ENCODE measurements around the gene SLC30A2. TPM values are rescaled to one million over a fixed set of nuclear protein-coding genes. Genes with fewer than 3 reads are reported as not detected.

The SLC30A2 gene
- total and polyA plus RNA-seq, 4 donors: under 0.01 to 0.12 (median 0.05) TPM; not detected in 1

DNA sequence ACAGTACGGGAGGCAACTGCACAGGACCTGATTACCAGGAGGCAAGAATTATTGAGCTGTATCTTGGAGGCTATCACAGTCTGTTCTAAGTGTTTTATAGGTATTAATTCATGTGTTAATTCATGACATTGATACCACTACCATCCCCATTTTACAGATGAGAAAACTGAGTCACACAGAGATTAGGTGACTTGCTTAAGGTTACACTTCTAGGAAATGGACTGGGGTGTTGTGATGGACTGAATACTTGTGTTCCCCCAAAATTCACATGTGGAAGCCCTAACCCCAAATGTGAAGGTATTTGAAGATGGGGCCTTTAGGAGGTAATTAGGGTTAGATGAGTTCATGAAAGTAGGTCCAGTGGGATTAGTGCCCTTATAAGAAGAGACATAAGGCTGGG is 31.6 kb upstream of the SLC30A2 start:
- H3K4me1 ChIP-seq (ENCODE audit: control insufficient read depth in 4 of 4, insufficient read depth in 4 of 4, low read length in 3 of 4): peaks cover 3 to 29% (median 21%) of the 10 kb centered on the region in 4 donors
- no peak for DNase-seq (ENCODE audit: low spot score)
- H3K27me3 ChIP-seq (ENCODE audit: control insufficient read depth in 4 of 4, insufficient read depth in 4 of 4, low read length in 3 of 4): no peaks in the 10 kb centered on the region
- WGBS: 95% methylated on average over 1 of the region's 1 CpG
- no peak overlapping the region for H3K4me3 ChIP-seq (ENCODE audit: low read depth in 1 of 3, low read length in 3 of 3)
- H3K36me3 ChIP-seq (ENCODE audit: control insufficient read depth in 4 of 4, insufficient read depth in 3 of 4, low read depth in 1 of 4, low read length in 3 of 4): no peaks in the 10 kb centered on the region
- no peak overlapping the region for H3K9ac ChIP-seq (ENCODE audit: low read depth in 1 of 2, low read length in 2 of 2)
- H3K27ac ChIP-seq (ENCODE audit: low read depth in 1 of 2, low read length in 2 of 2): no peak overlapping the region
- H3K9me3 ChIP-seq (ENCODE audit: control insufficient read depth in 4 of 4, low read length in 3 of 4): no peaks in the 10 kb centered on the region
- TF ChIP-seq, protein P1, sequence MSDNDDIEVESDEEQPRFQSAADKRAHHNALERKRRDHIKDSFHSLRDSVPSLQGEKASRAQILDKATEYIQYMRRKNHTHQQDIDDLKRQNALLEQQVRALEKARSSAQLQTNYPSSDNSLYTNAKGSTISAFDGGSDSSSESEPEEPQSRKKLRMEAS (IDR thresholded peaks at IDR 0.05): no peak
- TF ChIP-seq HNF4G (IDR thresholded peaks at IDR 0.05) (no peak), JUND (IDR thresholded peaks at IDR 0.05) (no peak), FOXA1 (IDR thresholded peaks at IDR 0.05) (no peak), TAF1 (conservative IDR thresholded peaks at IDR 0.05) (no peak), RAD21 (IDR thresholded peaks at IDR 0.05) (no peak), HNF4A (conservative IDR thresholded peaks at IDR 0.05) (no peak), FOXA2 (IDR thresholded peaks at IDR 0.05) (no peak), GABPA (IDR thresholded peaks at IDR 0.05 in 1 of 2, conservative IDR thresholded peaks at IDR 0.05 in 1 of 2) (no peak), SP1 (IDR thresholded peaks at IDR 0.05) (no peak)
- TF ChIP-seq, protein P2, sequence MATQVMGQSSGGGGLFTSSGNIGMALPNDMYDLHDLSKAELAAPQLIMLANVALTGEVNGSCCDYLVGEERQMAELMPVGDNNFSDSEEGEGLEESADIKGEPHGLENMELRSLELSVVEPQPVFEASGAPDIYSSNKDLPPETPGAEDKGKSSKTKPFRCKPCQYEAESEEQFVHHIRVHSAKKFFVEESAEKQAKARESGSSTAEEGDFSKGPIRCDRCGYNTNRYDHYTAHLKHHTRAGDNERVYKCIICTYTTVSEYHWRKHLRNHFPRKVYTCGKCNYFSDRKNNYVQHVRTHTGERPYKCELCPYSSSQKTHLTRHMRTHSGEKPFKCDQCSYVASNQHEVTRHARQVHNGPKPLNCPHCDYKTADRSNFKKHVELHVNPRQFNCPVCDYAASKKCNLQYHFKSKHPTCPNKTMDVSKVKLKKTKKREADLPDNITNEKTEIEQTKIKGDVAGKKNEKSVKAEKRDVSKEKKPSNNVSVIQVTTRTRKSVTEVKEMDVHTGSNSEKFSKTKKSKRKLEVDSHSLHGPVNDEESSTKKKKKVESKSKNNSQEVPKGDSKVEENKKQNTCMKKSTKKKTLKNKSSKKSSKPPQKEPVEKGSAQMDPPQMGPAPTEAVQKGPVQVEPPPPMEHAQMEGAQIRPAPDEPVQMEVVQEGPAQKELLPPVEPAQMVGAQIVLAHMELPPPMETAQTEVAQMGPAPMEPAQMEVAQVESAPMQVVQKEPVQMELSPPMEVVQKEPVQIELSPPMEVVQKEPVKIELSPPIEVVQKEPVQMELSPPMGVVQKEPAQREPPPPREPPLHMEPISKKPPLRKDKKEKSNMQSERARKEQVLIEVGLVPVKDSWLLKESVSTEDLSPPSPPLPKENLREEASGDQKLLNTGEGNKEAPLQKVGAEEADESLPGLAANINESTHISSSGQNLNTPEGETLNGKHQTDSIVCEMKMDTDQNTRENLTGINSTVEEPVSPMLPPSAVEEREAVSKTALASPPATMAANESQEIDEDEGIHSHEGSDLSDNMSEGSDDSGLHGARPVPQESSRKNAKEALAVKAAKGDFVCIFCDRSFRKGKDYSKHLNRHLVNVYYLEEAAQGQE (IDR thresholded peaks at IDR 0.05): no peak
- TF ChIP-seq, protein P3, sequence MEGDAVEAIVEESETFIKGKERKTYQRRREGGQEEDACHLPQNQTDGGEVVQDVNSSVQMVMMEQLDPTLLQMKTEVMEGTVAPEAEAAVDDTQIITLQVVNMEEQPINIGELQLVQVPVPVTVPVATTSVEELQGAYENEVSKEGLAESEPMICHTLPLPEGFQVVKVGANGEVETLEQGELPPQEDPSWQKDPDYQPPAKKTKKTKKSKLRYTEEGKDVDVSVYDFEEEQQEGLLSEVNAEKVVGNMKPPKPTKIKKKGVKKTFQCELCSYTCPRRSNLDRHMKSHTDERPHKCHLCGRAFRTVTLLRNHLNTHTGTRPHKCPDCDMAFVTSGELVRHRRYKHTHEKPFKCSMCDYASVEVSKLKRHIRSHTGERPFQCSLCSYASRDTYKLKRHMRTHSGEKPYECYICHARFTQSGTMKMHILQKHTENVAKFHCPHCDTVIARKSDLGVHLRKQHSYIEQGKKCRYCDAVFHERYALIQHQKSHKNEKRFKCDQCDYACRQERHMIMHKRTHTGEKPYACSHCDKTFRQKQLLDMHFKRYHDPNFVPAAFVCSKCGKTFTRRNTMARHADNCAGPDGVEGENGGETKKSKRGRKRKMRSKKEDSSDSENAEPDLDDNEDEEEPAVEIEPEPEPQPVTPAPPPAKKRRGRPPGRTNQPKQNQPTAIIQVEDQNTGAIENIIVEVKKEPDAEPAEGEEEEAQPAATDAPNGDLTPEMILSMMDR (IDR thresholded peaks at IDR 0.05; ENCODE audit: low read depth, low read length, missing input control): no peak

DNA sequence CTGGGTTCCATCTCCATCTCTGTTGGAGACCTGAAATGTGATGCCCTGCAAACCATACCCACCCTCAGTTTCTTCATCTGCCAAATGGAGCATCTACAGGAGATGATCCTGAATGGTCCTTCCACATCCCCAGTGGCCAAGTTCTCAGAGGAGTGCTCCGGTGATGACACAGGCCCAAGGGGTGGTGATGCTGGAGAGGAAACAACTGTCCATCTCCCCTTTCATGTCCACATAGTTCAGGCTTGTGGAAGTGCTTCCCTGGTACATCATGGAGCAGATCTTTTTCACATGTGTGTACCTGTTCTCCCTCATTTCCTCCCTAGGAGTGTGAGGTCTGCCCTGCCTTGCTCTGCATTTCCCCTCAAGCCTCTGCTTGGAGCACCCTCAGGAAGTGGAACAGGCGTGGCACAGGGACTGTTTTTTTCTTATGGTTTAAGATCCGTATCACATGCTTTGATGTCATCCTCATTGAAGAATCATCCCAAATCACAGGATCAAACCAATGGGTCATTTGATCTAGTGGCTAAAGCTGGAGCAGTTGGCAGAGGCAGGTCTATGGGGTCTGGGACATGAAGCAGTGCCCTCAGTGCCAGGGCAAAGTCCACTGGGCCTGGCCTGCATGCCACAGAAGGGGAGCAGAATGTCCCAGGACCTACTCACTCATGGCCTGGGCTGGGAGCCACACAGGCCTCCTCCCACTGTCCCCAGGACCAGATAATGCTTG is 29.7 kb upstream of the SLC30A2 start:
- Histone ChIP-seq H3K4me1 (ENCODE audit: control insufficient read depth in 4 of 4, insufficient read depth in 4 of 4, low read length in 3 of 4) (peaks cover 5 to 35% (median 24%) of the 10 kb centered on the region in 4 donors), H3K4me3 (ENCODE audit: low read depth in 1 of 3, low read length in 3 of 3) (no peak overlapping the region), H3K36me3 (ENCODE audit: control insufficient read depth in 4 of 4, insufficient read depth in 3 of 4, low read depth in 1 of 4, low read length in 3 of 4) (no peaks in the 10 kb centered on the region), H3K27ac (ENCODE audit: low read depth in 1 of 2, low read length in 2 of 2) (no peak overlapping the region), H3K9me3 (ENCODE audit: control insufficient read depth in 4 of 4, low read length in 3 of 4) (no peaks in the 10 kb centered on the region), H3K27me3 (ENCODE audit: control insufficient read depth in 4 of 4, insufficient read depth in 4 of 4, low read length in 3 of 4) (no peaks in the 10 kb centered on the region), H3K9ac (ENCODE audit: low read depth in 1 of 2, low read length in 2 of 2) (no peak overlapping the region)
- DNase-seq (ENCODE audit: low spot score): no peak
- 69% methylated on average over 3 of the region's 3 CpGs for WGBS
- TF ChIP-seq, protein P1 (IDR thresholded peaks at IDR 0.05): no peak
- TF ChIP-seq YY1 (IDR thresholded peaks at IDR 0.05): no peak
- TF ChIP-seq RXRA (IDR thresholded peaks at IDR 0.05): peak; percentile 33 to 40
- TF ChIP-seq JUND (IDR thresholded peaks at IDR 0.05): no peak
- peak; percentile 71 for TF ChIP-seq HNF4G (IDR thresholded peaks at IDR 0.05)
- TF ChIP-seq, protein P4, sequence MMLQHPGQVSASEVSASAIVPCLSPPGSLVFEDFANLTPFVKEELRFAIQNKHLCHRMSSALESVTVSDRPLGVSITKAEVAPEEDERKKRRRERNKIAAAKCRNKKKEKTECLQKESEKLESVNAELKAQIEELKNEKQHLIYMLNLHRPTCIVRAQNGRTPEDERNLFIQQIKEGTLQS (IDR thresholded peaks at IDR 0.05): no peak
- TF ChIP-seq, protein P5, sequence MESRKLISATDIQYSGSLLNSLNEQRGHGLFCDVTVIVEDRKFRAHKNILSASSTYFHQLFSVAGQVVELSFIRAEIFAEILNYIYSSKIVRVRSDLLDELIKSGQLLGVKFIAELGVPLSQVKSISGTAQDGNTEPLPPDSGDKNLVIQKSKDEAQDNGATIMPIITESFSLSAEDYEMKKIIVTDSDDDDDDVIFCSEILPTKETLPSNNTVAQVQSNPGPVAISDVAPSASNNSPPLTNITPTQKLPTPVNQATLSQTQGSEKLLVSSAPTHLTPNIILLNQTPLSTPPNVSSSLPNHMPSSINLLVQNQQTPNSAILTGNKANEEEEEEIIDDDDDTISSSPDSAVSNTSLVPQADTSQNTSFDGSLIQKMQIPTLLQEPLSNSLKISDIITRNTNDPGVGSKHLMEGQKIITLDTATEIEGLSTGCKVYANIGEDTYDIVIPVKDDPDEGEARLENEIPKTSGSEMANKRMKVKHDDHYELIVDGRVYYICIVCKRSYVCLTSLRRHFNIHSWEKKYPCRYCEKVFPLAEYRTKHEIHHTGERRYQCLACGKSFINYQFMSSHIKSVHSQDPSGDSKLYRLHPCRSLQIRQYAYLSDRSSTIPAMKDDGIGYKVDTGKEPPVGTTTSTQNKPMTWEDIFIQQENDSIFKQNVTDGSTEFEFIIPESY (IDR thresholded peaks at IDR 0.05): no peak
- TF ChIP-seq HNF4A (conservative IDR thresholded peaks at IDR 0.05): peak; percentile 75 to 87
- no peak for TF ChIP-seq GABPA (IDR thresholded peaks at IDR 0.05 in 1 of 2, conservative IDR thresholded peaks at IDR 0.05 in 1 of 2)
- TF ChIP-seq, protein P2 (IDR thresholded peaks at IDR 0.05): no peak
- TF ChIP-seq, protein P3 (IDR thresholded peaks at IDR 0.05; ENCODE audit: low read depth, low read length, missing input control): no peak
